DLD1 (cell line): ENCODE results near the gene SH3GL2.

Experiments
- in situ Hi-C: cut with HindIII; loops from 2 replicates; pipeline ENCODE4 v1.10.0; 2017; ENCODE audit warnings: low sequenced_read_pairs

Gene SH3GL2

DNA sequence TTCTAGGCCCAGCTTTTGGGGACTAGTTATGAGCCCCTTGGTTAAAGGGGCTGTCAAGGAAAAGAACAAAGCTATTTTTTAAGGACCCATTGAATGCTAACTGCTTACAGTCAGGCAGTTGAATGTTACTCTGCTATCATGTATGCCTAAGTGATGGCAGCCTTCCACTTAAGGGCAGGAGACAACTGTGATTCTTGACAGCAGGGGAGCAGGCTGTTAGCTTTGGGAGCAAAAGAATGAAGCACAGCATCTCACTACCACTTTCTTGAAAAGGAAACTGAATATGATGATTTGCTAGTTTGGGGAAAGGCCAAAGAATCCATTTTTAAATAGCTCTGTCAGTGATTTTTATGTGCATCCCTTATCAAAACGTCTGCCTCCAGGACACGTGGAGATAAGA, 221.6 kb downstream of the SH3GL2 start:
- in situ Hi-C loops: no loop called here

DNA sequence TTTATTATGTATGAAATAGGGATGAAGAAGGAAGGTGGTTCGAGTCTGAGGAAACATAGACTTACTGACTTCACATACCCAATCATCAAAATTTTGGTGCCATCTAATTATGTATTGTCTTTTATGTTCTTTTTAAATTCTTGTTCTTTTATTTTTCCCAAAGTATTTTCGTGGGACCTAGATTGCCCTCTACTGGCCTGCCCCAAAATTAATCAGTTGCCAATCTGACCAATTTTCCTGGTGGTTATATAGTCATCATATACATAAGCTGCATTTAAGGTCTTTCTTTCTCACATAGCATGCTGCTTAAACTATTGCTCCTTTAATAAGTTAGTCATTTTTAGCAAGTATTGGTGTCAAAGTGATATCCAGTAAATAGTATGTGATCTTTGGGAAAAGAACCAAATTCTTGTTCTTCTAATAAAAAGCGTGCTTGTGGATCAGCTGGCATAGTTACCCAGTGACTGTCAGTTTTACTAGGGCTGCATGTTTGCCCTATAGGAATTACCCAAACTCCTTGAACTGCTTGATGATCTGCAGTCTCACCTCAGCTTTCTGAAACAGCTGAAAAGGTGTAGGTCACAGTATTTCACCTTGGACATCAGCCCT, 223.5 kb downstream of the SH3GL2 start:
- in situ Hi-C loops: no loop called here

DNA sequence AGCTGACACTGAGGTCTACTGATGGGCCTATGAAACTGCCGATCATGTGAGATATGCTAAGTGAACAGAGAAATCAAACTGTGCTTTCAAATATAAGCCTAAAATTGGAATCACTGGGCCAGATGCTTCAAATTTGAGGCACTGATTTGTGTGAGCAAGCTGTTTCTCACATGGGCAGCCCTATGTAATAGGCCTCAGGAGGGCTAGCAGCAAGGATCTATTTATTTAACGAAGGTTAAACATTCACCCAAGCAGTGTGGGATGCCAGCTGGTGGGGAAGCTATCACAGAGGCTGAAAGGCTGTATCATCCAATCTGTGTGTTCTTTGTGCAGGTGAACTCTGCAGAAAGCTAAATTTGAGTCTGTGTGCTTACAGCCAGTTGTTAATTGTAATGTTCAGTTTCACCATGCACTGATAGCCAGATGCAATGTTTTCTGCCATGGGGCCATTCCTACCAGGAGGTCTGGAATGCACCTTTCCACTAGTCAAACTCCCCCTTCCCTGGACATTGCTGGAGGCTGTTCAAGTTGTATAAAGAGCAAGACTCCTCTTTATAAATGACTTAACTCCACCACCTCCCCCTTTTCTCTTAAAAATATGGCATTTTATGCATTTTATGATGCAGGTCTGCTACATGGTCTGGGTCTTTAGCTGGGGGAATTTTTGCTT, 228.9 kb downstream of the SH3GL2 start:
- in situ Hi-C loops: no loop called here

DNA sequence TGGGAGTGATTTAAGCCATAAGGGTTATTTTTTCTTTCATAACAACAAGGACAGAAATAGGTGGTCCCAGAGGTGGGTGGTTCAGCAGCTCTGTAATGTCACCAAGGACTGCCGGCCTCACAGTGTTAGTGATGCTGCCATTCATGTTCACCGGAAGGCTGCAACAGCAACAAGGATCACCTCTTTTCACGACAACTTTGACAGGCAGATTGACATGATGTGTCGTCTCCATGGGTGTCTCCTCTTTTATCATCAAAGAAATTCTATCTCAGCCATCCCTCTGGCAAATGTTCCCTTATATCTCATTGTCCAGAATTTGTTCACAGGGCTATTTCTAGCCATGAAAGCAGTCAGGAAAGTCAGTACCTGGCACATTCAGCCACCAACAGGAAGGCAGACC, 231.5 kb downstream of the SH3GL2 start:
- in situ Hi-C loops: no loop called here

DNA sequence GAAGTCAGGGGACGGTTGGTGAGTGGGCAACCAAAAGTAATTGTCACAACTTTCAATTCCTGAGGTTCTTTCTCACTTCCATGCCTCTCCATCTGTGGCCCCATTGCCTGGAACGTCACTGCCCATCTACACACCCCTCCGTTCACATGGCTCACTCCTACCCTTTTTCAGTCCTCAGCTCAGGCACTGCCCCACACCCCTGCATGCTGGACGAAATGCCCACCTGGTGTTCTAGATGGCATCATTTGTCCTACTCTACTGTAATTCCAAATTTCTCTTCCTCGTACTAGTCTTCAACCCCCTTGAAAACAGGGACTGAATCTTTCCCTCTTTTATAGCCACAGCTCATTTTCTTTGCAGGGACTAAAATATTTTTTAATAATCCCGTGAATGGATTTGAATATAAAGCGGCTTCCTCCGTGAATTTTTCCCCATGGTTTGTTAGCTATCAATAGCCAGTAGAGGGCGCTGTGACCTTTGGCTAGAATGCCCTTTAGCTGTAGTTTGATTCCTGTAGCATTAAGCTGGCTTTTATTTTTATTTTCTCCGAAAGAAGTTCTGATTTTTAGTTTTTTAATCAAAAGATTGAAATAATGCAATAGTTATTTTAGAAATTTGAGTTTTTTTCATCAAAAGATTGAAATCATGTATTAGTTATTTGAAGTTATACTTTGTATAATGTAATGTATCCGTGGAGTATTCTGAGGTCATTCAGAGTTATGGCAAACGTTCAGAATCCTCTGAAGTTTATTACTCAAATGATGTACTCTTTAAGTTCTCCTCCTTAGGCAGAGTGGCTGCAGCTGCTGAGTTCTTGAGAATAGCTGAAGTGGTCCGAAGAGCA, 232.1 kb downstream of the SH3GL2 start:
- in situ Hi-C loops: no loop called here

DNA sequence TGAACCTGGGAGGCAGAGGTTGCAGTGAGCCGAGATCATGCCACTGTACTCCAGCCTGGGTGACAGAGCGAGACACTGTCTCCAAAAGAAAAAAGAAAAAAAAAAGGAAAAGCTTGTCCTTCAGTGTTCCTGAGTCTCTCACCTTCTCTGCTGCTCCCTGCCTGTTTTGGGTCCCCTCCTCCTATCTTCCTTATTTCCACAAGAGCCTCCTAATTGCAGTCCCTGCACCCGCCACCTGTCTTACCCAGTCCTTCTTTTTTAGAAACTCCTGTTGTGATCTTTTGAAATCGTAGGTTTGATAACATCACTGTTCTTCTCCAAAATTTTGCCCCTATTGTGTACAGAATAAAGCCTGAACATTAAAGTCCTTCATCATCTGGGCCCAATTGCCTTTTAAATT, 234.9 kb downstream of the SH3GL2 start:
- in situ Hi-C loops: no loop called here

DNA sequence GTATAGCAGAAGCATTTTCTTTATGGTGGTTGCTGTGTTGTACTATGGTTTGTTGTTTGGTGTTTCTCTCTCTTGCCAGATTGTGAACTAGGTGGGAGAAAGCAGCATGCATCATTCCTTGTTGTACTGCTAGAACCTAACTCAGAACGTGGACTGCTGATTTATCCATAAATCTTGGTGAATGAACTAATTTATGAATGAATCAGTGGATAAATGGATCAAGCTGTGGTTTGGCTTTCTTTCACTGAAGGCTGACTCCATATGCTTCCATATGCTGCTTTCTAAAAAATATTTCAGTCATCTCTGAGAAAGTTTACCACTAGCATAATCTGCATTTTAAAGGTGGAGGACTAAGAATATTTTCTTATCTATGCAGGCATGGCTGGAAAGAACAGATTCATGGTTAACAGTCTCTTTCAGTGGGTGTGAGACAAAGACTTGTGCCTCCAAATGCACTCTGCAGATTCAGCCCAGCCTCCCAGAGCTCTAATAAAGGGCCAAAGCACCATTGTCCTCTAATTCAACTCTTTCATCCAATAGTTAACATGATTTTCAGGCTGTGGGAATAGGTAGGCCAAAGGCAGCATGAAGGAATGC, 237.7 kb downstream of the SH3GL2 start:
- in situ Hi-C loops: no loop called here

DNA sequence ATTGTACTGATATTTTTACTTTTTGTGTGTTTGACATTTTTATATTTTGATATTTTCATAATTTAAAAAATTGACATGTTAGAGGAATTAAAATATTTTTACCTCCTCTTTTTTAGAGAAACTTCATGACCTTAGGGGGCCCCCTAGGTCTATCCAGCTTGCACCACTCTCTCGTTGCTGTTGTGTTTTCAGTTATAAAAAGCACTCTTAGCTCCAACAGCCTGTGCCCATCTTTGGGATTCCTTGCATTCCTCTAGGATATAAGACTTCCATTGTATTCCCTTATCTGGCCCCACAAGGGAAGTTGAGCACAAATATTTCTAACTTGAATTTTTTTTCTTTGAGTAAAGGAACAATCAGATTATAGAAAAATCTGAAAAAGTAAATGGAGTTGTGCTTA, 245.3 kb downstream of the SH3GL2 start:
- in situ Hi-C loops: no loop called here

DNA sequence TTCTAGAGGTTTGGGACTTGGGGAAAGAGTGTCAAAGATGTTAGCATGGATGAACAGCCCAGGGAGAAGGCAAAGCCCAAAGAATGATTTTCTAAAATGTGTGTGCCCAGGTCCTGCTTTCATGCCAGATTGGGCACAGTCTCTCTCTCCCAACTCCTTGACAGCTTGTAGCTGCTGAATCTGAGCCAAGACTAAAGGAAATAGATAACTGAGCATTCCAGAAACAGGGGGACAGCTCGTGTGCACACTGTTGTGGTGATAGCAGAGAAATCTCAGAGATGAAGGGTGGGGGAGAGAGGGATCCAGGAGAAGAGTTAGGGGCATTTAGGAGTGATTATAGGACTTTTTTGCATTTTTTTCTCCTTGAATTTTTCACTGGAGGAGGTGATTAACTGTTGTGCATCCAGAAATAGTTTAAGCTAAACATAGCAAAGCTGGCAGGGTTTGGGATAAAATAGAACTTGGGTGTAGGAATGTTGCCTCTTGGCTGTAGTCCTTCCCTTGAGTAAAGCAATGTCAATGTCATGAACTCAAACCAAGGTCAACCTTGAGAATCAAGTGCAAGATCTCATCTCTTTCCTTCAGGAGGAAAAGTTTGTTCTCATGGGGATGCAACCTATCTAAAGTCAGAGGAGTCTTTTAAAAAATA, 245.9 kb downstream of the SH3GL2 start:
- in situ Hi-C loops: no loop called here

DNA sequence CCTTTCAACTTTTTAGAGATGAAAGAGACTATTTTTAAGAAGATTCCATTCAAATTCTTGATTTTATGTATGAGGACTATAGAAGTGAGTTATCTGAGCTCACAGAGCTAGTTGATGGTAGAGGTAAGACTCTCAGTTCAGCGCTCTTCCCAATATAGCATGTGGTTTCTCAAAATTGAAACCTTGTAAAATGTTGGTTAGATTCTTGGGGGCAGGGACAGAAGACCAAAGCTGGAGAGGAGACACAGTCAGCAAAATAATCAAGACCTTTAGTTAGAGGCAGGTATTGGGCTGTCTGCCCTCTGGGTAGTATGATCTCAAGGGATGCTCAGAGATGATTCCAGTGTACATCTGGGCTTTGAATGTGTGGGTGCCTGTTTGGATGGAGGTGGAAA, 246.4 kb downstream of the SH3GL2 start:
- in situ Hi-C loops: no loop called here

DNA sequence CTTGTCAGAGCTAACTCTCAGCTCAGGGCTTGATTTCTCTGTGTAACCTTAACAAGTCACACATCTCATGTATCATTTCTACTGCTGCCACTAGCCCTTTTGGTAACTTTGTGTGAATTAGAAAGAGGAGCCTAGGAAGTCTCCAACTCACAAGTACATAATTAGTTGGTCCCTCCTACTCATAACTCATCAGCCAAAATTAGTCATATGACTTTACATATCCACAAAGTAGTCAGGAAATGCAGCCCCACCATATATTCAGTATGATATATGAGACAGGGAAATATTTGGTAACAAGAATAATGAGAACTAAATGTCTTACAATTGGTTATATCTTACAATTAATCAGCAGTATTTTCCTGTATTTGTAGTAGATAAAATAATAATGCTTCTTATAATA, 250.2 kb downstream of the SH3GL2 start:
- in situ Hi-C loops: no loop called here

DNA sequence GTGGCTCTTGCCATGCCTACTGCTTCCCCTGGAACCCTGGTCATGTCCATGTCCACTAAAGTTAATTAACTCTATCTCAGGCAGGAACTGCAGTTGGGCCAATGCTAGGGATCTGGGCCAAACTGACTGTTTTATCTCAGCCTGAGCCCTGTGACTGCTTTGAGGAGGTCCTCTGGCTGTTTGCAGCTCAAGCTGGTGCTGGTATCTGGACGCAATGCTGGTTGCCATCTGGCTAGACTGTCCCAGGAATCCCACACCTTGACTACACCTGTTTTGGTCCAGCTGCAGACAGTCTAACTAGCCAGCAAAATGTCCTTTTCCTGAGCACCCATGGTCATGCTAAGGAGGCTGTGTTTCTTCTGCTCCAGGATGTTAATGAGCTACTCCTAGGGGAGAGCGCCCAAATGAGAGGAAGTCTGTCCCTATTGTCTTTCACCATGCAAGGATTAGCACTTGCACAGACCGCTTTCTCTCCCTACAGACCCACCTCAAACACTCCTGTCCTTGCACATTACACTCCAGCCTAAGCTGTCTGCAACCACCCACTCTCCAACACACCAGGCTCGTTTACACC, 251.0 kb downstream of the SH3GL2 start:
- in situ Hi-C loops: no loop called here

DNA sequence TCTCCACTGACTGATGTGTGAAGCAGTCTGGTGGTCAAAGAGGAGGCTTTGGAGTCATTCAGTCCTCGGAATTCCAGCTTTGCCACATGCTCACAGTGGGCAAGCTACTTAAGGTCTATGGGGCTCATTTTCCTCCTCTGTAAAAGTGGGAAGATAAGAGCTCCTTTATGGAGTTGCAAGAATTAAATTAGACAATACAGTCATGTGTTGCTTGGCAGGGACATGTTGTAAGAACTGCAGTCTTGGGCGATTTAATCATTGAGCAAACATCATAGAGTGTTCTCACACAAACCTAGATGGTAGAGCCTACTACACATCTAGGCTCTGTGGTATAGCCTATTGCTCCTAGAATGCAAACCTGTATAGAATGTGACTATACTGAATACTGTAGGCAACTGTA, 253.9 kb downstream of the SH3GL2 start:
- in situ Hi-C loops: no loop called here

DNA sequence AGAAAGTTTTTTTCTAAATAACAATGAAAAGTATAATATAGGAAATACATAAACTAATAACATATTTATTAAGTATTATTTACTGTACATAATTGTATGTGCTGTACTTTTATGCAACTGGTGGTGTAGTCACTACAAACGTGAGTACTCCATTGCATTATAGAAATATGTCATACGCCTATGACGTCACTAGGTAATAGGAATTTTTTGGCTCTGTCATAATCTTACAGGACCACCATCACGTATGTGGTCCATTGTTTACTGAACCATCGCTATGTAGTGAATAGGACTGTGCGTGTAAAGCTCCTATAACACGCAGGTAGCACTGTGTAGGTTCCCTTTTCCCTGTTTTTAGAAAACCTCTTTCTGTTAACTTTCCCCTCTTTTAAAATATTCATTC, 255.0 kb downstream of the SH3GL2 start:
- in situ Hi-C loops: no loop called here

DNA sequence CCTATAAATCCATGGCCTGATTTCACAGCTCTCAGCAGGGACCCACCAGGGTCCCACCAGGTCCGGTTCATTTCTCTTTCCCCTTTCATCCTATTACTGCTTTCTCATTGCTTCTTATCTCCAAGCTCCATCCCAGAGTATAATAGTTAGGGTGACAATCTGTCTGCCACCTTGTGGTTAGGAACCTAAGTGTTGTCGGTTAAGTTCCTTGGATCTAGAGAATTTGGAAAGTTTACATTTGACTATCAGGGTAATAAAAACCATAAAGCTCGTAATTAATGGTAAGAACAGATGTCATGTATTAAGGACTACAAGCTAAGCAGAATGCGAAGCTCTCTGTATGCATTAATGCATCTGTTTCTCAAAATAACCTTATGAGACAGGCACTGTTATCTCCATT, 259.1 kb downstream of the SH3GL2 start:
- in situ Hi-C loops: no loop called here

DNA sequence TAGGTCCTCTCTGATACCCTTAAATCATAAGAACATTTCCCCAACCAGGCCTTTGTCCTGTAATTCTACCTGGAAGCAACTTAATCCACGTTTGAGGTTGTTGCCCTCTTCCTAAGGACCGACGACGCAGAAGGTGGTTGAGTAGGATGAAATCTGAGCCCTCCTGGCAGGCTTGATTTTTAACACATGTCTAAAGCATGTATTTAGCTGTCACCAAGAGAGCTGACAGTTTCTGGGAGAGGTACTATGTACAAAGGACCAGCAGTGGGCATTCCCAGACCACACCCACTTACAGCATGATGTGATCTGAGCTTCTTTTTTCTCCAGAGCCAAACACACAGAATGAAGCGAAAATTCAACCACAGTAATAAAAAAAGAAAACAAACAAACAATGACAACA, 260.9 kb downstream of the SH3GL2 start:
- in situ Hi-C loops: no loop called here

DNA sequence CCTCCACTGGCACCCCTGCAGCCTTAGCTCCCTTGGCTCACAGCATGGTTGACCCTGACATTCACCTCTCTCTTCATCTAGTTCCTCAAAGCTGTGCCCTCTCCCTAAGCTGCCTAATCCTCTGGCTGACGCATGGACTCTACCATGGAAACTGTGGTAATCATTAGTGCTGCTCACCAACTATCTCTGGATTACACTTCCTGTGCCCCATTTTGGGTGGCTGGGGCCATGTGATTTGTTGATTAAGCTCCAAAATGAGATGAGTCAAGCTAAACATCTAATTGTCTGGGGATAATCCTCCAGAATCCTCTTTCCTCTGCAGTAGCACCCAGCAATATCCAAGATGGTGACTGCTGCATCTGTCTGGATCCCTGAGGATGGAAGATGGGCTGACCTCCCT, 264.4 kb downstream of the SH3GL2 start:
- in situ Hi-C loops: no loop called here
